Activated CD8-positive, alpha-beta memory T cell treated with anti-CD3 and anti-CD28 coated beads, Interleukin-2, amount 10 ng/mL, durations not matched to agents 7 days and 5 days (primary cell): ENCODE measurements around the gene ALKBH1. TPM values are rescaled to one million over a fixed set of nuclear protein-coding genes. Genes with fewer than 3 reads are reported as not detected.
"Not testable (repeated sequence)": the region's sequence is repeated elsewhere in the genome, so short reads cannot be mapped to it uniquely, and the experiment has no call there.

Source experiments
- ATAC-seq: fragments of 150-1000 bp; cut with Tn5 transposase; one replicate; pipeline ENCODE4 v1.10.0; 2021; ENCODE audit warnings: moderate library complexity
- CTCF ChIA-PET: fragments of 350-600 bp; sonication (Branson Sonifier 250); formaldehyde crosslinking; loops from one replicate; lab custom pipeline; 2021; ENCODE audit warnings: antibody characterized with exemption; lab: Charles Lee
- DNase-seq: peaks from one replicate; pipeline ENCODE4 v3.0.0-alpha.2; 2020
- H3K27ac Mint-ChIP-seq: one replicate; pipeline ENCODE4 v1.8.0; 2021; ENCODE audit warnings: mild to moderate bottlenecking, mixed read lengths
- H3K27me3 Mint-ChIP-seq: one replicate; pipeline ENCODE4 v1.8.0; 2021; ENCODE audit warnings: mixed read lengths
- H3K36me3 Mint-ChIP-seq: one replicate; pipeline ENCODE4 v1.8.0; 2021; ENCODE audit warnings: mild to moderate bottlenecking, mixed read lengths
- H3K4me1 Mint-ChIP-seq: one replicate; pipeline ENCODE4 v1.8.0; 2021; ENCODE audit warnings: mixed read lengths
- H3K4me3 Mint-ChIP-seq: one replicate; pipeline ENCODE4 v1.8.0; 2021; ENCODE audit warnings: mild to moderate bottlenecking, moderate library complexity, mixed read lengths
- H3K9me3 Mint-ChIP-seq: one replicate; pipeline ENCODE4 v1.8.0; 2022; ENCODE audit warnings: low read depth, mixed read lengths
- total RNA-seq, 2 experiments: library from RNA; stranded (reverse); gene quantifications; one replicate each; pipeline ENCODE4 v1.2.3, GENCODE V29; 2021

ALKBH1 gene, protein sequence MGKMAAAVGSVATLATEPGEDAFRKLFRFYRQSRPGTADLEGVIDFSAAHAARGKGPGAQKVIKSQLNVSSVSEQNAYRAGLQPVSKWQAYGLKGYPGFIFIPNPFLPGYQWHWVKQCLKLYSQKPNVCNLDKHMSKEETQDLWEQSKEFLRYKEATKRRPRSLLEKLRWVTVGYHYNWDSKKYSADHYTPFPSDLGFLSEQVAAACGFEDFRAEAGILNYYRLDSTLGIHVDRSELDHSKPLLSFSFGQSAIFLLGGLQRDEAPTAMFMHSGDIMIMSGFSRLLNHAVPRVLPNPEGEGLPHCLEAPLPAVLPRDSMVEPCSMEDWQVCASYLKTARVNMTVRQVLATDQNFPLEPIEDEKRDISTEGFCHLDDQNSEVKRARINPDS
- 10 to 100 TPM; 12.3 to 19.6 TPM for total RNA-seq

GRCh38 chr14:77707724-77708408 is at the start of gene ALKBH1, which contains the start of gene SLIRP:
Gene ALKBH1, minus strand, starts transcription at chr14:77708023. Its CDS starts 19 bp downstream, at chr14:77708004.
Gene SLIRP, plus strand, starts transcription at chr14:77708103. Its CDS starts 9 bp downstream, at chr14:77708112.
- Mint-ChIP-seq H3K4me3 (peak within 1 kb of the TSS; percentile 98), H3K36me3 (peaks cover 23% of the 10 kb centered on the region), H3K9me3 (no peaks in the 10 kb centered on the region), H3K27me3 (no peaks in the 10 kb centered on the region), H3K27ac (peak within 1 kb of the TSS; percentile 99), H3K4me1 (peaks cover 40% of the 10 kb centered on the region)
- DNase-seq = peak; percentile 93
- peak; percentile 99 for ATAC-seq
- CTCF ChIA-PET = interaction anchor here (1.1 to 2.5 kb wide), 2 partner anchors 29 to 249 kb away, joined by 3 to 14 read pairs; no protein-coding TSS in a partner anchor

- H3K4me3 Mint-ChIP-seq = no peak overlapping the region
- no peak overlapping the region for H3K27ac Mint-ChIP-seq
- no peaks in the 10 kb centered on the region for H3K9me3 Mint-ChIP-seq
- CTCF ChIA-PET = interaction anchor here (1.1 to 1.2 kb wide), 2 partner anchors 15 to 295 kb away, joined by 3 to 4 read pairs; partner anchors contain the start of gene AHSA1
- H3K36me3 Mint-ChIP-seq = peaks cover 58% of the 10 kb centered on the region
- no peak for DNase-seq
- H3K27me3 Mint-ChIP-seq = no peaks in the 10 kb centered on the region
- ATAC-seq = no peak
- peaks cover 18% of the 10 kb centered on the region for H3K4me1 Mint-ChIP-seq
These were observed 45.1 kb upstream of the ALKBH1 start for GRCh38 chr14:77752799-77753516.

- H3K9me3 Mint-ChIP-seq = no peaks in the 10 kb centered on the region
- no peak overlapping the region for H3K4me3 Mint-ChIP-seq
- CTCF ChIA-PET = interaction anchor here (1.2 kb wide), 1 partner anchor 14 kb away, joined by 3 read pairs; no protein-coding TSS in a partner anchor
- no peak overlapping the region for H3K27ac Mint-ChIP-seq
- no peak for ATAC-seq
- no peaks in the 10 kb centered on the region for H3K27me3 Mint-ChIP-seq
- peaks cover 12% of the 10 kb centered on the region for H3K4me1 Mint-ChIP-seq
- H3K36me3 Mint-ChIP-seq = peaks cover 56% of the 10 kb centered on the region
- no peak for DNase-seq
These were observed 44.4 kb upstream of the ALKBH1 start for GRCh38 chr14:77752266-77752665.

DNA sequence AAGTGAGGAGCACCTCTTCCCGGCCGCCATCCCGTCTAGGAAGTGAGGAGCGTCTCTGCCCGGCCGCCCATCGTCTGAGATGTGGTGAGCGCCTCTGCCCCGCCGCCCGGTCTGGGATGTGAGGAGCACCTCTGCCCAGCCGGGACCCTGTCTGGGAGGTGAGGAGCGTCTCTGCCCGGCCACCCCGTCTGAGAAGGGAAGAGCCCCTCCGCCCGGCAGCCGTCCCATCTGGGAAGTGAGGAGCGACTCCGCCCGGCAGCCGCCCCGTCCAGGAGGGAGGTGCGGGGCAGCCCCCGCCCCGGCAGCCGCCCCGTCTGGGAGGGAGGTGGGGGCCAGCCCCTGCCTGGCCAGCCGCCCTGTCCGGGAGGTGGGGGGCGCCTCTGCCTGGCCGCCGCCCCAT is 39.6 kb upstream of the ALKBH1 start:
- ATAC-seq, CTCF ChIA-PET, H3K9me3 Mint-ChIP-seq, H3K4me3 Mint-ChIP-seq, H3K27ac Mint-ChIP-seq, DNase-seq, H3K27me3 Mint-ChIP-seq: not testable (repeated sequence)
- Mint-ChIP-seq H3K36me3 (peaks cover 54% of the 10 kb centered on the region), H3K4me1 (peaks cover 15% of the 10 kb centered on the region)

DNA sequence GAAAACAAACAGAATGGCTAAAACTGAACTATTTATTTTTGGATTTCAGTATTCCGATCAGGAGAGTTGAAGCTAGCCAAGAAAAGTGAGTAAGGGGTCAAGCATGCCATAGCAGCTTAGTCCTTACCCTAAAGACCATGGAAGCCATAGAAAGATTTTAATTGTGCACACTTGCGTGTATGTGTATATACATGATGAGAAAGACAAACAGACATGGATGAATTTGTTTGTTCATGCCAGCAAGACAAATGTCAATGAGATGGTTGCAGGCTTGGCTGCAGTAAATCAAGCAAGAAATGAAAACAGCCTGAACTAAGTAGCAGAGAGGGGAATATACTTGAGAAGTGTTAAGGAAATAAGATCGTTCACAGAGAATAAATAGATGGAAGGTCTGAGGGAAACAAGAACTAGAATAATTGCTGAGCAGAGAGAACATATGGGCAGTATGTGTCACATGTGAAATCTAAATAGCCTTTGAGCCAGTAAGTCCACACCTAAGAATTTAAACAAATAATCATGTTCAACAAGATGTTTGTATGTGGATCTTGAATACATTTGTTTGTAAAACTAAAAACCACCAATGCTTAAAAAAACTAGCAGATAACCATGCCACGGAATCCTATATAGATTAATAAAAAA is 38.4 kb upstream of the ALKBH1 start:
- no peaks in the 10 kb centered on the region for H3K9me3 Mint-ChIP-seq
- no peak for ATAC-seq
- no peak for DNase-seq
- peaks cover 55% of the 10 kb centered on the region for H3K36me3 Mint-ChIP-seq
- H3K27ac Mint-ChIP-seq = no peak overlapping the region
- H3K27me3 Mint-ChIP-seq = no peaks in the 10 kb centered on the region
- H3K4me1 Mint-ChIP-seq = peaks cover 17% of the 10 kb centered on the region
- CTCF ChIA-PET = no interaction called here
- no peak overlapping the region for H3K4me3 Mint-ChIP-seq

- Mint-ChIP-seq H3K27ac (no peak overlapping the region), H3K9me3 (no peaks in the 10 kb centered on the region), H3K4me3 (no peak overlapping the region), H3K4me1 (peaks cover 38% of the 10 kb centered on the region), H3K36me3 (peaks cover 40% of the 10 kb centered on the region), H3K27me3 (no peaks in the 10 kb centered on the region)
- CTCF ChIA-PET = interaction anchor here (0.7 kb wide), 1 partner anchor 132 kb away, joined by 4 read pairs; no protein-coding TSS in a partner anchor
- no peak for DNase-seq
- no peak for ATAC-seq
These were observed 33.6 kb upstream of the ALKBH1 start for GRCh38 chr14:77741438-77741837.

DNA sequence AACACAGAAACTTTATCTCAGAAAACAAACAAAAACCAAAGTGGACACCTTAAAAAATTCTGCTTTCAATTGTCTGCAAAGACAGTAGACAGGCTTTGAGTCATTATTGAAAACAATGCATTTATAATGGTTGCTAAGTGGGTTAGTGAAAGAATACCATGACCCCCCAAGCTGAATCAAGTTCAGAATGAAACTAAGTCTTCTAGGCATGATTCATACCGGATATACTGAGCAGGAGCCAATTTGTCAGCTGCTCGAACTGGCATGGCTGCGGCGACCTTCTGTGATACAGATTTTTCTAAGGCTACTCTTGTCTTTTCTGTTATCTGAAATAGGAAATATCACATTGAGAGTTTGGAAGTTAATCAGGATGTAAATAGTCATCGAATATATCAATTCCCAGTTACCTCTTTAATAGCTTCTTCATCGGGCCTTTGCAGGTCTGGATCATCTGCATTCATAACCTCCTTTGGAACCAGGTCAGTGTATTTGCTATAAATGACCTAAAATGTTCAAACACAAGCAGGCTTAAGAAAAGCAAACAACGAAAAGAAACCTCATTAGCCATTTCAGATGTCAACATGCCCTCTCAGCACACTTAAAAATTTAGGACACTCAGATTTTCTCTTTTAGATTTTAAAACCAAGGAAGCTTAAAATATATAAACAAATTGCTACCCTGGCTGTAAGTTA is 30.9 kb upstream of the ALKBH1 start:
- Mint-ChIP-seq H3K27me3 (no peaks in the 10 kb centered on the region), H3K27ac (peak overlapping the region; percentile 89), H3K4me1 (peaks cover 36% of the 10 kb centered on the region), H3K4me3 (peak overlapping the region; percentile 36), H3K36me3 (peaks cover 50% of the 10 kb centered on the region), H3K9me3 (no peaks in the 10 kb centered on the region)
- DNase-seq (peak; percentile 68), ATAC-seq (peak; percentile 96)
- CTCF ChIA-PET = interaction anchor here (0.6 to 1.3 kb wide), 4 partner anchors 14 to 59 kb away, joined by 3 read pairs; no protein-coding TSS in a partner anchor

DNA sequence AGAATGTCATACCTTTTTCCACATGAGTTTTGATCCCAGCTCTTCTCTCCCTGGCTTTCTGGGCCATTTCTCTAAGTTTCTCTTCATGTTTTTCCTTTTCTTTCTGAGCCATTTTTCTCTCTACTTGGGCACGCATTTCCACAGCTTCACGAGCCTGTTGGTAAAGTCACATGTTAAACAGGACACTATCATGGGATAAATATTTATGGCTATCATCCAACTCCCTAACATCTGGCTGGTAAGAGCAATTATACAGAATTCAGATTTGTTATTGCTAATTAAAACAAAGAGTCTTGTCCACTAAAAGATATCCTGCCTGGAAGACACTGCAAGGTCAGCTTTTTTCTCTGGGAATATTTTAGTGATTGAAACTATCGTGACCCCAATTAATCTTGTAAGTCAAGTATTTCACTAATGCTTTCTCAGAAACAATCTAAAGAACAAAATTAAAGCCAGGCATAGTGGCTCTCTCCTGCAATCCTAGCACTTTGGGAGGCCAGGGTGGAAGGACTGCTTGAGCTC is 23.2 kb upstream of the ALKBH1 start:
- Mint-ChIP-seq H3K4me1 (peaks cover 3% of the 10 kb centered on the region), H3K4me3 (no peak overlapping the region), H3K27me3 (no peaks in the 10 kb centered on the region), H3K27ac (peak overlapping the region; percentile 61), H3K36me3 (peaks cover 65% of the 10 kb centered on the region), H3K9me3 (no peaks in the 10 kb centered on the region)
- CTCF ChIA-PET = interaction anchor here (0.9 kb wide), 1 partner anchor 19 kb away, joined by 3 read pairs; no protein-coding TSS in a partner anchor
- ATAC-seq (no peak), DNase-seq (no peak)

- ATAC-seq (no peak), DNase-seq (no peak)
- no peak overlapping the region for H3K27ac Mint-ChIP-seq
- peaks cover 4% of the 10 kb centered on the region for H3K4me1 Mint-ChIP-seq
- CTCF ChIA-PET = interaction anchor here (1.5 kb wide), 1 partner anchor 263 kb away, joined by 3 read pairs; no protein-coding TSS in a partner anchor
- no peak overlapping the region for H3K4me3 Mint-ChIP-seq
- peaks cover 61% of the 10 kb centered on the region for H3K36me3 Mint-ChIP-seq
- no peaks in the 10 kb centered on the region for H3K9me3 Mint-ChIP-seq
- H3K27me3 Mint-ChIP-seq = no peaks in the 10 kb centered on the region
These were observed 14.5 kb upstream of the ALKBH1 start for GRCh38 chr14:77722301-77722700.

DNA sequence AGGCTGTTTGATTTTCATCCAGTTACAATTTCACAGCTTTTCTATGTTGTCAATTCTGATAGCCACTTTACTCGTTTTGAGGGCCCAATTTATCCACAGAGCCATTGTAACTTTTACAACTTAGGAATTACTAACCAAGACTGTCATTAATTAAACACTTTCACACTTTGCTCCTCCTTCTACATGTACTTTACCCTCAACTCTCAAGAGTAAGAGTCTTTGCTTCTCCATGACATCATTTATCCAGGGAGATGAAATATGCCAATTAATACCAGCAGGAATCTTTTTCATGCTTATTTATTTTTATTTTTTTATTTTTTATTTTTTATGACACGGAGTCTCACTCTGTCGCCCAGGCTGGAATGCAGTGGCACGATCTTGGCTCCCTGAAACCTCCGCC is 13.6 kb upstream of the ALKBH1 start:
- CTCF ChIA-PET = interaction anchor here (1.1 to 1.5 kb wide), 2 partner anchors 10 to 262 kb away, joined by 3 to 5 read pairs; no protein-coding TSS in a partner anchor
- peaks cover 57% of the 10 kb centered on the region for H3K36me3 Mint-ChIP-seq
- no peak overlapping the region for H3K27ac Mint-ChIP-seq
- no peak for ATAC-seq
- H3K4me3 Mint-ChIP-seq = no peak overlapping the region
- DNase-seq = no peak
- no peaks in the 10 kb centered on the region for H3K9me3 Mint-ChIP-seq
- H3K4me1 Mint-ChIP-seq = peaks cover 4% of the 10 kb centered on the region
- no peaks in the 10 kb centered on the region for H3K27me3 Mint-ChIP-seq

DNA sequence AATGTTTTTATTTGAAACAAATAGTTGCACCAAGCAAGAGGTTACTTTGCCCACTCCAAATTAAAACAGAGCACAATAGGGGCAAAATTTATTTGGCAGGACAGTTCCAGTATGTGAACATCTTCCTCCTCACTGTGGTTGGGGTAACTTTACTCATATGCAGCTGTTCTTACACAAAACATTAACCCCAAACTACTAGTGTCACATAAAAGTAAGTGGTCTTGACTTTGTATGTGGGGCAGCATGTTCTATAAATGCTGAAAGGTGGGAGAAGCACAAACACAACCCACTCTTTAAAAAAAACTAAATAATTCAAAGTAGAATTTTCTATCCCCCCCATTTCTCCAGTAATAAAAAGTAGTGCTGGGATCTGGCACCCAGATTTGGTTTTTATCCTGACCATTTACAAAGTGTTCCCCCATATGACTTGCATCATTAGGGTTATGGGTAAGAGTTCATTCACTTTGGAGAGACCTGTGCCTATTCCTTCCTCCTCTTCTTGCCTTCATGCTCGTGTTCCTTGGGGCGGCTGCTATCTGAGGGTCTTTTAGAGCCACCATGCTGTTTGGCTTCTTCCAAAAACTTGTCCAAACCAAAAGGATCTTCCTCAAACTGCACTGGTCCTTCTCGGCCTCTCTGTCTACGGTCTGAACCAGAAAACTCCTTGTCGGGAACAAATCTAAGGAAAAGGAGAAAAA is 9.9 kb upstream of the ALKBH1 start:
- Mint-ChIP-seq H3K36me3 (peaks cover 55% of the 10 kb centered on the region), H3K27me3 (no peaks in the 10 kb centered on the region), H3K4me1 (peaks cover 18% of the 10 kb centered on the region), H3K9me3 (no peaks in the 10 kb centered on the region), H3K4me3 (no peak overlapping the region), H3K27ac (peak overlapping the region; percentile 37)
- DNase-seq = no peak
- ATAC-seq = no peak
- CTCF ChIA-PET = no interaction called here
